Stimulated activated CD4-positive, alpha-beta T cell treated with anti-CD3 and anti-CD28 coated beads, Interleukin-1b, Interleukin-23, amount 100 ng/mL, for 48 hours (primary cell): ENCODE results near the gene BIN1.

Source experiments
- DNase-seq: peaks from one replicate; pipeline ENCODE4 v3.0.0-alpha.2; 2020

BIN1 gene

DNA sequence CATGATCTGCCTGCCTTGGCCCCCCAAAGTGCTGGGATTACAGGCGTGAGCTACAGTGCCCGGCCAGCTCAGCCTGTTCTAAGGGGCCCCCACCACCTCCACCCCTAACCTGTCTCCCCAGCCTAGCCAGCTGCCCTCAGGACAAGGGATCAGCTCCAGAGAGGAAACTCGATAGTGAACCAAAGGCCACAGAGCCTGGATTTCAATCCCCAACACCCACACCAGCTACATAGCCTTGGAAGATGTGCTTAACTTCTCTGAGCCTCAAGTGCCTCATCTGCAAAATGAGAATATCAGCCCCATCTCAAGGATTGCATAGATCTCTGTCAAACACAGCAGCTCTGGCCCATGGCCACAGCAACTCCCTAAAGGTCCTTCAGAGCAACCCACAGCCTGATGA lies 32.0 kb downstream of the BIN1 start:
- DNase-seq, result no peak

DNA sequence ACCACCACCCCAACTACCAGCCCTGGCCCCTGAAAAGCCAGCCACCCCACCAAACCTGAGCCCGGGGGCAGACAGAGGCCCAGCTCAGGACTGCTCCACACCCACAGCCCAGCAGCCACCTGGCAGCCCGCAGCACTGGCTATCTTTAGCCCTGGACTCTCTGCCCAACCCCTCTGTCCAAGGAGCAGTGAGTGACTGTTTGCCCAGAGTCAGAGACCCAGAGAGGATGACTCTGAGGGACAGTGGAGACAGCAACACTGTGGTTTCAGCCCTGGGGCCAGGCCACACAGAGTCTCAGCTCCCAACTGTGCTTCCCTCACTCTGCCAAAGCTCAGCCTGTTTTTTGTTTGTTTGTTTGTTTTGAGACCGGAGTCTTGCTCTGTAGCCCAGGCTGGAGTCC lies 32.6 kb downstream of the BIN1 start:
- DNase-seq, result no peak

DNA sequence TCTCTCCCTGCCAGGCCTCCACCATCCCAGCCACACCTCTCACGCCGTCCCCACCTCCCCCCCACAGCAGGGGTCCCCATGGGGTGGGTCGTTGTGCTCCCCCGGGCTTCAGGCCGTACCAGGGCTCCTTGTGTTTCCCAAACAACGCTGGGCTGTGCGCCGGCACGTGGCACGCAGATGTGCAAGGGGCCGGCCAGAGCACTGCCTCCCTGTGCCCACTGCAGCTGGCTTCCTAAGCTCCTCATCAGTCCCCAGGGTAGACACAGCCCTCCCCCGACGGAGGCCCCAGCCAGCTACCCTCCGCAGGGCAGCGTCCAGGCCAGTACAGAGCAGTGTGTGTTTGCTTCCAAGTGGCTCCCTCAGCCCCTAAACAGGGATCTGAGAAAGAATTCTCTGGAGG lies 34.0 kb downstream of the BIN1 start:
- DNase-seq, result no peak

DNA sequence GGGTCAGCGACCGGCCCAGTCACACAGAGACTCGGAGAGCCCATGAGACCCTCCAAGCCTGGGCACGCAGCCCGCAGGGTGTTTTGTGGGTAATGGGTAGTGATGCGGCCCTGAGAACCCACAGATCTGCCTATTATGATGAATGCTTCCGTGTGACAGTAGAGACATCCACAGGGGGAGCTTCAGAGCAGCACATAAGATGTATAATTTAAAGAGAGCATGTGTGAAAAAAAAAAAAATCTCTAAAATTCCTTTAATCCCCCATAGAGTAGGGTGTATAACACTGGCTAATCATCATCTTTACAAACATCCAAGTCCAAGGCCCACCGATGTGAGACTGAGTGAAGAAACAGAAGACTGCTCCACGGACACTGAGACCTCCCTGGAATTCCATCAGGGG lies 34.6 kb downstream of the BIN1 start:
- DNase-seq, result no peak

DNA sequence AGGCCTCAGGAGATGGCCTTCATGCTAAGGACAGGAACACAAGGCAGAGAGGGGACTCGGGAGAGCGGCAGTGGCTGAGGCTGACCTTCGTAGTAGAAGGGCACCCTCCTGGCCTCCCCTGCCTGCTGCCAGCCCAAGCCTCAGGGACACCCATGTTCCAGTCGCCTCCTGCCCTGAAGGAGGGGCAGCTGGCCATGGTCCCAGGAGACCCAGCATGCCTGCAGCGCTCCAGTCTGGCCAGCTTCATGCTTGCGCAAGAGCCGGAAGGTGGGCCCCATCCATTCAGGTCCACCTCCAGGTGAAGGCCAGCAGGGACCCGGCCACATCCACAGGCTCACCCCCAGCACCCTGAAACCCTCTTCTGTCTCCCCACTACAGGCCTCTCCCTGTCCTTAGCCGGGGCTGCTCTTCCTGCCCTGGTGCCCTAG lies 35.0 kb downstream of the BIN1 start:
- no peak for DNase-seq

DNA sequence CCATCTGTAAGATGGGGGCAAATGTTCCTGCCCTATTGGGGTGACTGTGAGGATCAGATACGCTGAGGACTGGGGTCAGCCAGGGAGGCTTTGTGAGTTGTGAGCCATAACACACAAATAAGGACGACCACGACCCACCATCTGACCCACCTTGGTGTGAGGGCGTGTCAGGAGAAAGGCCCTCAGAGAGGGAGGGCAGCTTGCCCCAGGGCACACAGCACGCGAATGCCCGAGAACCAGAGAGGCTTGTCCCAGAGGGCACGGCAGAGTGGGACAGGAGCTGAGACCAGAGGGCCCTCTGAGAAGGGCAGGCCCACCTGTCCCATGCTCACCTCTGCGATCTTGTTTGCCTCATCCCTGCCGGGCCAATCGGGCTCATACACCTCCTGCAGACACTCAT lies 36.7 kb downstream of the BIN1 start:
- DNase-seq, result no peak

DNA sequence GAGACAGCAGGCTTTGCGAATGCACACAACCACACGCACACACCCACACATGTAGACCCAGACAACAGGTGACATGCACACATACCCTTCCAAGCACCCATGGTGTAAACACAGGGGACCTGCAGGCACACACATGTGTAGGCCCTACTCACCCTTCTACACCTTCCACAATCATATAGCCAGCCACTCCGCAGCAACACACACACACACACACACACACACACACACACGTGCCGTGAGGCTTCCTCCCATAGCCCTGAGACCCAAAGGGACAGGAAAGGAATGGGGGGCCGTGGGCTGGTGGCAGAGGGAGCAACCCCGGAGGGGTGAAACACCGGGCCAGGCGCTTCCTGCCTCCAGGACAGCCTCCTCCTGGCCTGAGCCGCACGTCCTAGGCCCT lies 37.4 kb downstream of the BIN1 start:
- DNase-seq, result no peak

DNA sequence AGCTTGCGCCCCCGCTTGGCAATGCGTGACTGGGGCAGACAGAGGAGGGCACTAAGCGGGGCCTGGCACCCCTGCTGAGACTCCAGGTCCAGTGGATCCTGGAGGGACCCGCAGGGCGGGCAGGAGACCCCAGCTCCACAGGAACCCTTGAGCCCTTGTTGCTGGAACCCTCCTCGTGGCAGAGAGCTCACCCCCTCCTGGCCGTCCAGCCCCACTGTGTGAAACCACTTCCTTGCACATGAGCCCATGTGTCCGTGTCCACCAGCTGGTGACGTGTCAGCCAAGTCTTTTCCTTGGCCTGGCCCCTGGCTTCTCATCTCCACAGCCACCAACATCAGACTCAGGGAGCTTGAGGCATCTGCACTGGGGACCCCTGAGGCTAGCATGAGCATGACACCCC lies 38.0 kb downstream of the BIN1 start:
- DNase-seq, result no peak

DNA sequence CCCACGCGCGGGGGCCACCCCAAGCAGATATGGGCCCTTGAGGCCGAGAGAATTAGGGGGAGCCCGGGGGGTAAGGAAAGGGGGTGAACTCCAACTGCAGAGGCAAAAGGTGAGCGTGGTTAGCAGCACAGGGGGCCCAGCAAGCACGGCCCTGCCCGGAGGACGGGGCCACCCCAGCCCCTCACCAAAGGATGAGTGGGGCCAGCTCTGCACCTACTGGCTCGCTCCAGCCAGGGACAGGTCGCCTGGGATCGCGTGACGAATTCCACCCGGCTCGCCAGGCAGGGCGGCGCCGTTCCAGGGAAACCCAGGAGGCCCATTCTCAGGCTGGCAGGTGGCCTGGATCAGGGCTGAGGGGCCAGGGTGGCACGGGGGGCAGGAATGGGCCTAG lies 38.6 kb downstream of the BIN1 start:
- DNase-seq, result no peak

DNA sequence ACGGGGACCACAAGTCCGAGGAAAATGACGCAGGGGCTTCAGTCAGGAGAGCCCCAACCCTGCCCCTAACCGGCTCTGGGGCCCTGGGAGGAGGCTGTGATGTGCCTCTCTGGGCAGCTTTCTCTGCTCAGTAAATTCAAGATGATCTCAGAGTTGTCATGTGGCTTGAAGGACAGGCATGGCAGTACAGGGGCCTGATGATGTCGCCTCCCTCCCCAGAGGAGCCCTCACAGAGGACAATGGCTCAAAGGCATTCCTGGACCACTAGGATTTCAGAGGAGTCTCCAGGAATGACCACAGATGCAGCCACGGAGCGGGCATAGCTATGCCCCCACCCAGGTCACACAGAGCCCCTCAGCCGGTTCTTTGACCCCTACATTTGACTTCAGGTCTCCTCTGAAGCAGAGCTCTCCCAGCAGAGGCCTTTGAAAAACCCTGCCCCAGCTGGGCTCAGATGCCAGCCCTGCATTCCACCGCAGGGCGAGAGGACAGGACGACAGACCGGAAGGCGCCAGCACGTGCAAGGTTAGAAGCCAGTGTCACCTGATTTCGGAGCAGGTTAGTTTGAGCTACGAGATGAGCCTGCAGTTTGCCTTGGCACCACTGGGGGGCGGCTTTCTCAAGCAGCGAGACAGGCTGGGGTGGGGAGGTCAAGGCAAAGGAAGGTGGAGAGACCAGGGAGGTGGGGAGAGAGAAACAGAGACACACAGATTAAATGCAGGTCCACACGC lies 39.2 kb downstream of the BIN1 start:
- DNase-seq, result peak; percentile 73

DNA sequence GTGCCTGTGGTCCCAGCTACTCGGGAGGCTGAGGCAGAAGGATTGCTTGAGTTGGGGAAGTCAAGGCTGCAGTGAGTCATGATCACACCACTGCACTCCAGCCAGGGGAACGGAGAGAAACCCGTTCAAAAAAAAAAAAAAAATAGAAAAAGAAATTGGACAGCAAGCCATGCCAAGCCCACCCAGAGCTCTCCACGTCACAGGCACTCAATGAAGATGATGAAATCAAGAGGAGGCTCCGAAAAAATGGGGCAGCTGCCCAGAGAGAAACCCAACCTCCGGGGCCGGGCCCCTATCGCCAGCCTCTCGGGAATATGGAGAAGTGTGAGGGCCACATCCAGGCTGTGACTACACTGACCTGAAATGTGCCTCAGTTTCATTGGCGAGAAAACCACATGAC lies 40.0 kb downstream of the BIN1 start:
- no peak for DNase-seq

DNA sequence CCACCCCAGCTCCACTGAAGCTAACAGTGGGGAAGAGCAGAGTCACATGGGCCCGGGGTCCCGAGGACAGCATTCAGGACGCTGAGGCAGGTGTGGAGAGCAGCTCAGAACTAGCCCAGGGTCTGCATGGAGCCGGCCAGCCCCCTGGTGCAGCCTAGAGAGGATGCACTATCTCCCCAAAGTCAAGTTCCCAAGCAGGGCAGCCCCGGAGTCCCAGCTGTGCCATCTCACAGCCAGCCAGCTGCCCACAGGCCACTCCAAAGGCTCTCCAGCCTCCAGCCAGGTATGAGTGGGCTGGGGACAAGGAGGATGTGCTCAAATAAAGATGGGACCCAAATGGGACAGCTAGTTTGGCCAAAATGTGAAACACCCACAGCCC lies 41.0 kb downstream of the BIN1 start:
- no peak for DNase-seq

DNA sequence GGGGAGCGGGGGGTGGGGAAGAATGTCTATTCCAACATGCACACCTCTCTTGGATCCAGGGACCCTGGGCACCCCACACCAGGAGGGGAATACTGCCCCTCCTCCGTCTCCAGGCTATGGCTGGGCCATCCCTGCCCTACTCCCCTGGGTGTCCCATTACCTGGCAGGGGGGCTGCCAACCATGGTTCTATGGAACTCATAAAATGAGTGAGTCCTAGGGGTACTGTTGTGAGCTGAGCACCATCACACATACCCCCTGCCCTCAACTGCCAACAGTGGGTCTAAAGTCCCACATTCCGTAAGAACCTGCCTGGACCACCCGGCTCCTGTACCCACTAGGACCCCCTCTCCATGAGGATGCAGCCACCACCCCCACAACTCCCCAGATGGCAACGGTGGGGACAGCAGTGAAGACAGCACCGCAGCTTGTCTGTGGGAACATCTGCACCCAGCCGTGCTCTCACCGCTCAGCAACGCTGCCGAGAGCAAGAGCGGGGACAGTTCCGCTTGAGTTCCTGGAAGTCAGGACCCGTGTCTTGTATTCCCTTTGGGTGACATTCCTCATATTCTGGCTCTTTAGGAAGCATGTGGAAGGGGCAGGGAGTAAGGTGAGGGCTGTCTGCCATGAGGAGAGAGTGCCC lies 41.5 kb downstream of the BIN1 start:
- no peak for DNase-seq

DNA sequence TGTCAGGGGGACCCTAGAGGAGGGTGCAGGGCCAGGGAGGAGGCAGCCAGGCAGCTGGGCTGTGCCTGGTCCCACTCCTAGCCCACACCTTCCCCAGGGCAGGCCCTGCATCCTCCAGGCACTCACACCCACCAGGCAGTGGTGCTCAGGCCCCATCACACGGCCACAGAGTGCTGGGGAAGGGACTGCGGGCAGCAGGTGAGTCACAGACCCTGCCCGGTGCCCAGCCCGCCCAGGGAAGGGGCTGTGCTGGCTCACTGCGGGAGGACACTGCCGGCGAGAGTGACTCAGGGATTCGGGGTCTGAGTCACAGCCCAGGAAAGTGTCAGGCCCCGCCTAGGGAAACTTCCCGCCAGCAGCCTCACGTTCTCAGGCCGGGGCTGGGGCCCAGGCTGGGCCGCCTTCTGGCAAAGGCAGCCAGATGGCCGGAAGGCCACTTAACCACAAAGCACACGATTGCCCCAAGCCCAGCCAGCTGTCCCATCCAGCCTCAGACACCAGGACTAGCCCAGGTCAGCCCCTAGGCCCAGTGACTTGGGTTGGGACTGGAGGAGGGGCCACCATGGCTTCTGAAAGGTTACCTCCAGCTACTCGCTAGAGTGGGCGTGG lies 42.2 kb downstream of the BIN1 start:
- peak; percentile 87 for DNase-seq

DNA sequence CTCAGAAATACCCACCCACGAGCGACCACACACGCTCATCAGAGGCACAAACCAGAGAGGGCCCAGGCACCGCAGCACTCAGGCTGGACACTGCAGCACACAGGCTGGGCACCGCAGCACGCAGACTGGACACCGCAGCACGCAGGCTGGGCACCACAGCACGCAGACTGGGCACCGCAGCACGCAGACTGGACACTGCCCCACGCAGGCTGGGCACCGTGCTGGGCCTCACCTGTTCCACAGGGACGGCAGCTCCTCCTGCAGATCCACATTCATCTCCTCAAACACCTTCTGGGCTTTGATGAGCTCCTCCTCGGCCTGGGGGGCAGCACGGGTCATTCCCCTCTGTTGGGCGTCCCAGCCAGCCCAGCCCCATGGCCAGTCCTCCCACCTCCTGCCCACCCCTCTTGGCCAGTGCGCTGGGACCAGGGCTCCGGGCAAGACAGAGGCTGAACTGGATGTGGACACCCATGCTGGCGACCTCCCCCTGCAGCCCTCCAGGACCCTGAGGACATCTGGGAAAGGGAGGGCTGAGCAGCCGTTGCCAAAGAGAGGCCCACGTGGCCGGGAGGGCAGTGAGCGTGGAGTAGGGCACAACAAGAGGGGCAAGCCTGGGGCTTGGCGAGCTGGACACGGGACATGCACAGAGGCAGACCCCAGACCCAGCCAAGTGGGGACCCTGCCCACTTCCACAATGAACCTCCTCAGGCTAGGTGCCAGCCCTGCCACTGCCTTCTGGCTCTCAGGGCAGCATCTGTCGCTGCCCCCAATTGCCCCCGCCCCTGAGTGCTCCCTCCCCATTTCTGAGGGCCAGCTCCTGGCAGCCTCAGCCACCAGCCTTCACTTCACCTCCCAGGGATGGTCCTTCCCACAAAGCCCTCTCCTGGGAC lies 43.0 kb downstream of the BIN1 start:
- DNase-seq, result no peak

DNA sequence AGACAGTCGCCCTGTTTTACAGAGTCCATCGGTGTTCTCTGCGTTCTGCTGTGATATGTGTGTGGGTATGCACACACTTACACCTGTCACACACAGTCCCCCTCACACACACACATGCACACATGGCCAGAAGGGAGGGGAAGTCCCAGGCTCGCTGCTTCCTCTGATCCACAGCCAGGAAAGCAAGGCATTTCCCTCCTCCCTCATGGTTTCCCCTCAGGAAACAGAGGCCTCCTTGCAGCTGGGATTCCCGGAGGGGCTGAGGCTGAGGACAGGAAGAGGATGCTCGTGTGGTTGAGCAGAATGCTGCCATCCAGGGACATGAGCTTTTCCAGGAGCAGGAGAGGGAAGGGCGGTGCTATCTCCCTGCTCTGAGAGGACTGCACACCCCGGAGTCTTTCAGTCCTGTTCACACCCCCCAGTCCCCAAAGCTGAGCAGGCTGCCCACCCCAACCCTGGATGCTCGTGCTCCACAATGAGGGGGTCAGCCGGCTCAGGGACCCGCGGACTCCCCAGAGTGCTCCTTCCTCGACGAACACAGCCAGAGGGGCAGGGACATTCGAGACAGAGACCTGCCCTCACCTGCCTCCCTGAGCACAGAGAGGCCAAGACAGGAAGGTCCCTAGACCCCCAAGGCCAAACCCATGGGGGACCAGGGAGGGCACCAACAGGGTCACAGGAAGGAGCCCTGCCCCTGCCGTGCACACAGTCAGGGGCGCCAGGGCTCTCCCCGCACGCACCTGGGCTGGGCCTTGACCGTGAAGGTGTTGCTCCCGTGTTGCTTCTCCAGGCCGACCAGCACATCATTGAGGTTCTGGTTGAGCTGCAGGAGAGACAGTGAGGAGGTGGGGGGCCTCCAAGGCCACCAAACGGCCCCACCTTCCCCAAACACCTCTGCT lies 45.3 kb downstream of the BIN1 start:
- no peak for DNase-seq

DNA sequence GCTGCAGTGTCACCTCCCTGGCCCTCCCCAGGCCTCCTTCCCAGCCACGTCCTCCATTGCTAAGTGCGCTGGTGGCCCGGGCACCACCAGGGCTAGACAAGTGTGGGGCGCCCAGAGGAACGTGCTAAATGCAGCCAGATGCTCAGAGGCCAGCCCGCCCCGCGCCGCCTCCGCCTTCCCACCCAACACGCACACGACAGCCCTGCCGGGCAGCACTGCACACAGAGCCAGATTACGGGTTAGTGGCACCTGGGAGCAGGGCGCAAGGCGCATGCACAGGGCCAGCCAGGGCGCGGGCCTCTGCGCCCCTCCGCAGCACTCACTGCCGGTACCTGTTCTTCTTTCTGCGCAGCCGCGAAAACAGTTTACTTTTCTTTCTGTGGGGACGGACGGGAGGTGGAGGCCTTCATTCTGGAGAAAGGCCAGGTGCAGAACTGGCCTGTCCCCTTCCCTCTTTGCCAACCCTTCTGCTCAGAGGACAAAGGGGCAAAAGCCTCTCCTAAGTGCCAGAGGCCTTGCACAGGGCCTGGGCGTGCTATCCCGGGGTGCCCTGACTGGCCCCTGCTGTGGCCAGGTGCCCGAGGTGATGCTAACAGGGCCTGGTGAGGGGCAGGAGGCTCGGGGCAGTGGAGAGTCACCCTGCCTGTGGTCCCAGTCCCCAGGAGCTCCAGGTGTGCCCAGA lies 46.5 kb downstream of the BIN1 start:
- DNase-seq, result no peak

DNA sequence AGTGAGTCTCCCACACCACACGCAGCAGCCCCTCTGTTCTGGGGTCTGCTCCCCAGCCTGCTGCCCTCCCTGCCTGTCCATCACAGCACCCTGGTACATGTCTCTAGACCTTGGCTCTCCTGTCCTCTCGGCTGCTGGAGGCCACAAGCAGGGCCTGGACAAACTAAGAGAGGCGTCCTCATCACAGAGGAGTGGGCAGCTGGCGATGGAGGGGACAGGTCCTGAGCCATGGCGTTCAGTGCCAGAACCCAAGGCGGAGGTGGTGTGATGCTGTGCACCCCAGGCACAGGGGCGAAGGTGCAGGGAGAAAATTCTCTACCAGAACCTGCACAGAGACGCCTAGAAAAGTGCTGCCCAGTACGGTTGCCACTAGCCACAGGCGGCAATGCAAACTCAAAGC lies 47.4 kb downstream of the BIN1 start:
- DNase-seq, result no peak

DNA sequence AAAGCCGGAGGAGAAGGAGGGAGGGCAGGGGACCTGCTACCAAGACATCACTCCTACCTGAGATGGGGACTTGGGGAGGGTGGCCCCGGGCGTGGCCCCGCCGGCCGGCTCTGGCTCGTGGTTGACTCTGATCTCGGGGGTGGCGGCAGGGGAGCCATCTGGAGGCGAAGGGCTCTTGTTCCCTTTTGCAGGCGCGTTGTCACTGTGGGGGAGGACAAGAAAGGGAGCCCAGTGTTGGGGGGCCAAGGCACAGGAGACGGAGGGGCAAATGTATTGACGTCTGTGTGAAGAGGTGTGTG lies 48.1 kb downstream of the BIN1 start:
- DNase-seq, result no peak

DNA sequence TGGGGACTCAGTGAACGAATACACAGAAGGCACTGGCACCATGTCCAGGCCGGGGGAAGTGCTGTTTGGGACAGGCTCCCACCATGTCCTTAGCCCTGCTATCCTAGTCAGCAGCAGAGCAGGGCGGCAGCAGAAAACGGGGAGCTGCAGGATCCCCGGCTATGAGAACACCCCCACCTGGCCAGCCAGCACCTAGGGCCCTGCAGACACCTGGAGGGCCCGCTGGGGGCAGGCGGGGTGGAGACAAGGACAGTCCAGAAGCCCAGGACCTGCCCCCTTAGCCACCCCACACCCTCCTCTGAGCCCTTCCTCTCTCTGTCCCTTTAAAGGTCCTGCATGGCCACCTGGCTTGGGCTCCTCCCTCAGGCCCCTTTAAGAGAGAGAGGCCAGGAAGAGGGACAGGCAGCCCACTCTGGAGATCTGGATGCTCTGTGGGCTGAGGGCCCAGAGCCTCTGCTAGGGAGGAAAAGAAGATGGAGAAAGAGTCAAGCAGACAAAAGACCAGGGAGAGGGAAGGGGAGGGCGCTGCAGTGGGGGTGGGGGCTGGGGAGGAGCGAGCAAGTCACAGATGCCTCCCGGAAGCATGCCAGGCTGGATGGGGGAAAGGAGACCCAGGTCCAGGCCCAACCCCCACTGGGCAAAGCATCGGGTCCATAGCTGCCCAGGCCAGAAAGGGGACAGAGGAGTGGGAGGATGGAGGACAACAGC lies 48.6 kb downstream of the BIN1 start:
- DNase-seq, result no peak
